ENCODE data around the gene SAXO1. TPM values are rescaled to one million over a fixed set of nuclear protein-coding genes. Genes with fewer than 3 reads are reported as not detected.

Gene SAXO1
- total RNA-seq, 1 experiment from 2014 or later, result not detected

GRCh38 chr9:18888290-18888689 lies 144.7 kb downstream of the SAXO1 start:
- CTCF ChIA-PET, result no interaction called here
- intact Hi-C loops (cut with micrococcal nuclease; ENCODE audit: unreplicated experiment), result no loop called here
- BruUV-seq (replicated peaks), result no TSS peak

GRCh38 chr9:18887546-18887945 lies 145.5 kb downstream of the SAXO1 start:
- no peak for DNase-seq (ENCODE audit: low read depth, low spot score)
- no peak for ATAC-seq
- Histone ChIP-seq H3K27ac (ENCODE audit: low read length) (no peak overlapping the region), H3K36me3 (ENCODE audit: control insufficient read depth, insufficient read depth, low read length) (no peaks in the 10 kb centered on the region), H3K9me3 (ENCODE audit: control insufficient read depth, insufficient read depth, low read depth, low read length) (no peaks in the 10 kb centered on the region), H3K27me3 (ENCODE audit: control insufficient read depth, insufficient read depth, low read length) (no peaks in the 10 kb centered on the region), H3K4me3 (ENCODE audit: low read depth in 2 of 2, low read length in 2 of 2) (no peak overlapping the region), H3K4me1 (ENCODE audit: control insufficient read depth, insufficient read depth, low read length) (no peaks in the 10 kb centered on the region)
- no TSS peak for BruUV-seq (replicated peaks)
- TF ChIP-seq SIN3A (IDR thresholded peaks at IDR 0.05; ENCODE audit: borderline replicate concordance, insufficient read depth, low read depth, low read length) (no peak), POLR2AphosphoS5 (IDR thresholded peaks at IDR 0.05; ENCODE audit: low read depth, low read length) (no peak), TCF7L2 (IDR thresholded peaks at IDR 0.05; ENCODE audit: low read depth, low read length) (no peak), CTCF (IDR thresholded peaks at IDR 0.05) (no peak)
- POLR2A ChIA-PET, result no interaction called here
- CTCF ChIA-PET, result no interaction called here
- intact Hi-C loops (cut with micrococcal nuclease; ENCODE audit: unreplicated experiment), result no loop called here
- in situ Hi-C loops (cut with HindIII; ENCODE audit: low pct_unique_long_range_greater_than_20kb, low sequenced_read_pairs), result no loop called here

More at GRCh38 chr9:18888290-18888689, 144.7 kb downstream of the SAXO1 start:
- POLR2A ChIA-PET, result no interaction called here
- Histone ChIP-seq H3K9me3 (ENCODE audit: control insufficient read depth, insufficient read depth, low read depth, low read length) (no peaks in the 10 kb centered on the region), H3K27ac (ENCODE audit: low read length) (no peak overlapping the region), H3K27me3 (ENCODE audit: control insufficient read depth, insufficient read depth, low read length) (no peaks in the 10 kb centered on the region), H3K4me3 (ENCODE audit: low read depth in 2 of 2, low read length in 2 of 2) (no peak overlapping the region), H3K4me1 (ENCODE audit: control insufficient read depth, insufficient read depth, low read length) (no peaks in the 10 kb centered on the region), H3K36me3 (ENCODE audit: control insufficient read depth, insufficient read depth, low read length) (no peaks in the 10 kb centered on the region)
- in situ Hi-C loops (cut with HindIII; ENCODE audit: low pct_unique_long_range_greater_than_20kb, low sequenced_read_pairs), result no loop called here
- DNase-seq (ENCODE audit: low read depth, low spot score) (no peak), ATAC-seq (no peak)
- TF ChIP-seq SIN3A (IDR thresholded peaks at IDR 0.05; ENCODE audit: borderline replicate concordance, insufficient read depth, low read depth, low read length) (no peak), TCF7L2 (IDR thresholded peaks at IDR 0.05; ENCODE audit: low read depth, low read length) (no peak), POLR2AphosphoS5 (IDR thresholded peaks at IDR 0.05; ENCODE audit: low read depth, low read length) (no peak), REST (IDR thresholded peaks at IDR 0.05; ENCODE audit: insufficient read depth in 1 of 2, low read depth in 2 of 2, low read length in 1 of 2) (no peak), CTCF (IDR thresholded peaks at IDR 0.05) (no peak)
